Measurements from ENCODE around the gene DIO1. TPM values are rescaled to one million over a fixed set of nuclear protein-coding genes. Genes with fewer than 3 reads are reported as not detected.

Gene DIO1
- total RNA-seq, 1 donor, result not detected

GRCh38 chr1:53927376-53927881 lies 33.4 kb downstream of the DIO1 start:
- no peak for TF ChIP-seq CTCF (IDR thresholded peaks at IDR 0.05; ENCODE audit: insufficient read depth, low read depth, low read length)
- H3K4me3 ChIP-seq (ENCODE audit: low read depth, low read length), result no peak overlapping the region
- DNase-seq (ENCODE audit: low read depth), result no peak

- no peak for TF ChIP-seq CTCF (IDR thresholded peaks at IDR 0.05; ENCODE audit: insufficient read depth, low read depth, low read length)
- no peak overlapping the region for H3K4me3 ChIP-seq (ENCODE audit: low read depth, low read length)
- DNase-seq (ENCODE audit: low read depth), result no peak
Observed at GRCh38 chr1:53929246-53929960, 35.4 kb downstream of the DIO1 start.

GRCh38 chr1:53930932-53931331 lies 36.9 kb downstream of the DIO1 start:
- H3K4me3 ChIP-seq (ENCODE audit: low read depth, low read length), result no peak overlapping the region
- no peak for TF ChIP-seq CTCF (IDR thresholded peaks at IDR 0.05; ENCODE audit: insufficient read depth, low read depth, low read length)
- DNase-seq (ENCODE audit: low read depth), result no peak

- H3K4me3 ChIP-seq (ENCODE audit: low read depth, low read length), result no peak overlapping the region
- TF ChIP-seq CTCF (IDR thresholded peaks at IDR 0.05; ENCODE audit: insufficient read depth, low read depth, low read length), result no peak
- DNase-seq (ENCODE audit: low read depth), result no peak
Observed at GRCh38 chr1:53931523-53931922, 37.5 kb downstream of the DIO1 start.

- TF ChIP-seq CTCF (IDR thresholded peaks at IDR 0.05; ENCODE audit: insufficient read depth, low read depth, low read length), result no peak
- no peak for DNase-seq (ENCODE audit: low read depth)
- H3K4me3 ChIP-seq (ENCODE audit: low read depth, low read length), result no peak overlapping the region
Observed at GRCh38 chr1:53934170-53934765, 40.3 kb downstream of the DIO1 start.

GRCh38 chr1:53936430-53936829 lies 42.4 kb downstream of the DIO1 start:
- H3K4me3 ChIP-seq (ENCODE audit: low read depth, low read length), result no peak overlapping the region
- DNase-seq (ENCODE audit: low read depth), result no peak
- TF ChIP-seq CTCF (IDR thresholded peaks at IDR 0.05; ENCODE audit: insufficient read depth, low read depth, low read length), result no peak
